Glutamatergic neuron (in vitro differentiated cells): Measurements from ENCODE around the gene SCFD1. TPM values are rescaled to one million over a fixed set of nuclear protein-coding genes. Genes with fewer than 3 reads are reported as not detected.

ENCODE experiments used
- DNase-seq: peaks from one replicate; pipeline ENCODE4 v3.0.0; 2022
- H3K27ac Mint-ChIP-seq: one replicate; pipeline ENCODE4 v1.8.0; 2020; ENCODE audit warnings: mild to moderate bottlenecking, mixed read lengths, inconsistent platforms; ENCODE audit not compliant: unreplicated experiment
- H3K27me3 Mint-ChIP-seq: one replicate; pipeline ENCODE4 v1.8.0; 2020; ENCODE audit warnings: mild to moderate bottlenecking, moderate library complexity, mixed read lengths, inconsistent platforms; ENCODE audit not compliant: unreplicated experiment
- H3K36me3 Mint-ChIP-seq: one replicate; pipeline ENCODE4 v1.8.0; 2020; ENCODE audit warnings: mild to moderate bottlenecking, mixed read lengths, inconsistent platforms; ENCODE audit not compliant: unreplicated experiment
- H3K4me1 Mint-ChIP-seq: one replicate; pipeline ENCODE4 v1.8.0; 2020; ENCODE audit warnings: mild to moderate bottlenecking, low read depth, mixed read lengths, inconsistent platforms; ENCODE audit not compliant: unreplicated experiment
- H3K4me3 Mint-ChIP-seq: one replicate; pipeline ENCODE4 v1.8.0; 2020; ENCODE audit warnings: mild to moderate bottlenecking, mixed read lengths, inconsistent platforms; ENCODE audit not compliant: unreplicated experiment
- H3K9me3 Mint-ChIP-seq: one replicate; pipeline ENCODE4 v1.8.0; 2020; ENCODE audit warnings: mild to moderate bottlenecking, moderate library complexity, mixed read lengths, inconsistent platforms; ENCODE audit not compliant: unreplicated experiment
- total RNA-seq: library from RNA; stranded (reverse); fragmentation: NEBNext Ultra II Directional; extraction: Animal tissue kit (Norgen Biotek cat#: 25700); gene quantifications from one replicate; pipeline ENCODE4 v1.2.1, GENCODE V29; 2021; ENCODE audit not compliant: unreplicated experiment
- TF ChIP-seq, protein P1 (sequence below): fragments of 200-600 bp; sonication (generic); IDR thresholded peaks from one replicate; pipeline ENCODE4 v1.5.0; 2021; ENCODE audit not compliant: partially characterized antibody, unreplicated experiment

The SCFD1 gene
- total RNA-seq, 1 donor from 2014 or later, result 68.9 TPM

DNA sequence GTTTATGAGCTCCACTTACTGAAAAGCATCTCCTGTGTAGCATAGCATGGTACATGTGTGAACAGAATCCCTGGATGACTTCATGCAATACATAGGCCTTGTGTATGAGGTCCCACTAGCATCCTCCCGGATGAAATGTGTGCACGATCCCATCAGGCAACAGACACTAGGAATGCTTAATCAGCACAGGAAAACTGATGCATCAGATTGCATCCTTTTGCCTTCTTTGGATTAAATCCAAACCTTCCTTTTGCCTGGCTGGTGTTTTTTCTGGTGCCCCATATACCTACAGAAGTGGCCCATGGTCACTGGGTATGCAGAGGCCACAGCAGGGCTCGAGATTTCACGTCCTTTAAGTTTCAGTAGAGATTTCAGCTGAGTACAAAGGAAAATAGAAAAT, 131.3 kb downstream of the SCFD1 start:
- TF ChIP-seq, protein P1, sequence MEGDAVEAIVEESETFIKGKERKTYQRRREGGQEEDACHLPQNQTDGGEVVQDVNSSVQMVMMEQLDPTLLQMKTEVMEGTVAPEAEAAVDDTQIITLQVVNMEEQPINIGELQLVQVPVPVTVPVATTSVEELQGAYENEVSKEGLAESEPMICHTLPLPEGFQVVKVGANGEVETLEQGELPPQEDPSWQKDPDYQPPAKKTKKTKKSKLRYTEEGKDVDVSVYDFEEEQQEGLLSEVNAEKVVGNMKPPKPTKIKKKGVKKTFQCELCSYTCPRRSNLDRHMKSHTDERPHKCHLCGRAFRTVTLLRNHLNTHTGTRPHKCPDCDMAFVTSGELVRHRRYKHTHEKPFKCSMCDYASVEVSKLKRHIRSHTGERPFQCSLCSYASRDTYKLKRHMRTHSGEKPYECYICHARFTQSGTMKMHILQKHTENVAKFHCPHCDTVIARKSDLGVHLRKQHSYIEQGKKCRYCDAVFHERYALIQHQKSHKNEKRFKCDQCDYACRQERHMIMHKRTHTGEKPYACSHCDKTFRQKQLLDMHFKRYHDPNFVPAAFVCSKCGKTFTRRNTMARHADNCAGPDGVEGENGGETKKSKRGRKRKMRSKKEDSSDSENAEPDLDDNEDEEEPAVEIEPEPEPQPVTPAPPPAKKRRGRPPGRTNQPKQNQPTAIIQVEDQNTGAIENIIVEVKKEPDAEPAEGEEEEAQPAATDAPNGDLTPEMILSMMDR, result no peak
- no peaks in the 10 kb centered on the region for H3K4me1 Mint-ChIP-seq
- no peak overlapping the region for H3K27ac Mint-ChIP-seq
- no peaks in the 10 kb centered on the region for H3K36me3 Mint-ChIP-seq
- H3K4me3 Mint-ChIP-seq, result no peak overlapping the region
- peaks cover 2% of the 10 kb centered on the region for H3K27me3 Mint-ChIP-seq
- H3K9me3 Mint-ChIP-seq, result no peaks in the 10 kb centered on the region
- DNase-seq, result no peak

DNA sequence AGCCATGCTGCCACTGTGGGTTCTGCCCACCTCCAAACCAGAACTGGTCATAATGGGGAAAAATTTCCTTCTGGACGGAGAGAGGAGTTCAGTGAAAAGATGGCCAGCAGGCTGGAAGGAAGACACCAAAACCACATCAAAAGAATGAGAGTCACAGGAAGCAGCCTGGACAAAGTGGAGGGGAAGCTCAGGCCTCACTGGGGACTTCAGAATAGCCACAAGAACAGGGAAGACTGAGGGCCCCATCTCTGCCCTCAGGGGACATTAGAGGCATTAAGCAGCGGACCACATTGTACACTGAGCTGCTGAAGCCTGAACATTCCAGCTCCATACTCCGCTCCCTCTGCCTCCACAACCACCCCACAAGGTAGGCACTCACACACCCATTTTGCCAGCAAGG, 132.7 kb downstream of the SCFD1 start:
- H3K4me3 Mint-ChIP-seq, result no peak overlapping the region
- H3K27ac Mint-ChIP-seq, result no peak overlapping the region

DNA sequence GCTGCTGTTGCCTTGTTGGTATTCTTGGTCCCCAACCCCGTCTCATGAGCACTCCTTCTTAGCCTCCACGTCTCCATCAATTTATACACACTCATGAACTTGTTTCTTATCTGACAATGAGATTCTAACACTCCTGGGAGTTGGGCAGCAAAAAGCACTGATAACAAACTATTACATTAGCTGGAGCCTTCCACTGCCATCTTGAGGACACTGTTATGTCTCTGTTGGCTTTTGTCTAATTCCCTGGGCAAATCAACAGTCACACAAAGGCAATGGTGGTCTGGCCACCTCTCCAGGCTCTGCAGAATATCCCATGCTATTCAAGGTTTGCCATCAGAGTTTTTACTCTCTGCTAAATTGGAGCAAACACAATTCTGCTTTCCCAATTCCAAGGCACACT, 134.5 kb downstream of the SCFD1 start:
- no peak overlapping the region for H3K4me3 Mint-ChIP-seq
- H3K36me3 Mint-ChIP-seq, result no peaks in the 10 kb centered on the region
- no peak overlapping the region for H3K27ac Mint-ChIP-seq
- DNase-seq, result no peak
- no peaks in the 10 kb centered on the region for H3K9me3 Mint-ChIP-seq
- no peaks in the 10 kb centered on the region for H3K4me1 Mint-ChIP-seq
- H3K27me3 Mint-ChIP-seq, result peaks cover 2% of the 10 kb centered on the region
- TF ChIP-seq, protein P1, result no peak

More for the DNA sequence above, 132.7 kb downstream of the SCFD1 start:
- H3K36me3 Mint-ChIP-seq, result no peaks in the 10 kb centered on the region
- TF ChIP-seq, protein P1, result no peak
- no peaks in the 10 kb centered on the region for H3K4me1 Mint-ChIP-seq
- H3K9me3 Mint-ChIP-seq, result no peaks in the 10 kb centered on the region
- H3K27me3 Mint-ChIP-seq, result peaks cover 2% of the 10 kb centered on the region
- DNase-seq, result no peak

DNA sequence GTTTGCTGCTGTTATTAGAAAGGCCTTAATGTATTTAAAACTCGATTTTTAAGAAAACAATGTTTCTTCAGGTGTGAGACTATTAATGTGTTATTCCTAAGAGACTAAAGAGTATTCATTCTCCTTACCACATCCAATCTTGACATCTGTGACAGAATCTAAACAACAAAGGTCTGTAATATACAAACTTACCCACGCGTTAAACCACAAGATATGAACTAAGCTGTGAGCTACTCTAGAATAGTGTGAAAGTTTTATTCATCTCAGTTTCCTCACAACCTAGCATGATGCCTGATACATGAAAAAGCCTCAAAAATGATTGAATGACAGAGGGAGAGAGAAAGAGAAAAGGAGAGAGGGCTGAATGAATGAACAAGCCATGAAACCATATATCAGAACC, 135.0 kb downstream of the SCFD1 start:
- Mint-ChIP-seq H3K9me3 (no peaks in the 10 kb centered on the region), H3K36me3 (no peaks in the 10 kb centered on the region), H3K4me3 (no peak overlapping the region), H3K4me1 (no peaks in the 10 kb centered on the region), H3K27ac (no peak overlapping the region), H3K27me3 (peaks cover 2% of the 10 kb centered on the region)
- TF ChIP-seq, protein P1, result no peak
- DNase-seq, result no peak

DNA sequence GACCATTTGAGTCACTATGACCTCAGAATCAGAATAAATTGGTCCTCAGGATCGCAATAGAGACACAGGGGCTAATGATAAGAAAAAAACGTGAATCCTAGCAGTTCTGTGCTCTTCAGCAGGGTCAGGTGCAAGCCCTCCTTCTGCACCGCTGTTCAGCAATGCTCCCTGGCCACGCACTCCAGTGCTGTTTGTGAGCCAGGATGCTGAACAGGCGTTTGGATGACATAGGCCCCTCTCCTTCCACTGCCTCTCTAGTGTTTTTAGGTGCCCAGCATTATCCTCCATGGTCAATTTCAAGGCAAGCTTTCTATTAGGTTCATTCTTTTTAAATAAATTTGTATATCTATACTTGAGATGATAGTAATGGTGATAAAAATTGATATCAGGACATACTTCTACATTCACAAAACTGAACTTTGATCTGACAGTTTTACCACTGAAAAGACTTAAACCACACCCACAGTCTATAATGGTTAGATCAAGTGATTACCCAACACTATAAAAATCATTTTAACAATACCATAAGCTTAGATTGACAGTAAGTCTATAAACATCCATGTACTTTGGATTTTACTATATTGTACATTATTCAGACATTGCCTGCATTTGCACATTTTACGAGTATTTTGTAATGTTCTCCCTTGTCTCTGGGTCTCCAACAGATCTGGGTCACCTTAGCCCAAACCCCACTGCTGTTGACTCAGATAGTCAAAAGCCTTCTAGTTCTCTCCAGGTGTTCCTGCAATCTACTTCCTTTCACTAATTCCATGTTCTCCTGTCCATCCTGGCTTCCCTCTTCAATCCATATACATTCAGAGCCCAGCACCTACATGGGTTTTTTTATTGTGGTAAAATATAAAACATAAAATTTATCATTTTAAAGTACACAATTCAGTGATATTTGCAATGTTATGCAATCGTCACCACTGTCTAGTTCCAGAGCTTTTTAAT, 137.3 kb downstream of the SCFD1 start:
- Mint-ChIP-seq H3K4me3 (no peak overlapping the region), H3K27ac (no peak overlapping the region), H3K4me1 (no peaks in the 10 kb centered on the region), H3K9me3 (no peaks in the 10 kb centered on the region), H3K36me3 (peaks cover 7% of the 10 kb centered on the region), H3K27me3 (no peaks in the 10 kb centered on the region)
- no peak for DNase-seq
- TF ChIP-seq, protein P1, result no peak
